GM12874 (cell line): Measurements from ENCODE around the gene ASCC1.

Source experiments
- TF ChIP-seq, protein P1 (sequence below): IDR thresholded peaks from 2 replicates; pipeline ENCODE4 v1.5.1; 2011; ENCODE audit warnings: low read depth, mild to moderate bottlenecking, control low read depth, low read length, moderate library complexity; ENCODE audit not compliant: insufficient read depth

ASCC1 gene

DNA sequence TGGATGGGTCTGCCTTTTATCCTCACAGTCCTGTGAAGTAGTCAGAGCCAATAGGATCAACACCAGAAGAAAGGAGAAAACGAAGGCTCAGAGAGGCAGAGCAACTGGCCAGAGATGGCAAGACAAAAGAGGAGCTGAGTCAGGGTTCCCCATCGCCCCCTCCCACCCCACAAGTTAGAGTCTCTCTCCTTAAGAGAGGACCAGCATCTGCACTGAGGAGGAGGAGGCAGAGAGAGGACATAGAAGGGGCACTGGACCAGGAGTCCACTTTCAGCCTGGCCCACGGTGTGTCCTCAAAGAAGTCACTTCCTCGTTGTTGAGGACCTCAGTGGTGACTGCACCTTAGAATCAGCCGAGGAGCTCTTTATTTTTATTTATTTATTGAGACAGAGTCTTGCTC is 139.3 kb downstream of the ASCC1 start:
- TF ChIP-seq, protein P1, sequence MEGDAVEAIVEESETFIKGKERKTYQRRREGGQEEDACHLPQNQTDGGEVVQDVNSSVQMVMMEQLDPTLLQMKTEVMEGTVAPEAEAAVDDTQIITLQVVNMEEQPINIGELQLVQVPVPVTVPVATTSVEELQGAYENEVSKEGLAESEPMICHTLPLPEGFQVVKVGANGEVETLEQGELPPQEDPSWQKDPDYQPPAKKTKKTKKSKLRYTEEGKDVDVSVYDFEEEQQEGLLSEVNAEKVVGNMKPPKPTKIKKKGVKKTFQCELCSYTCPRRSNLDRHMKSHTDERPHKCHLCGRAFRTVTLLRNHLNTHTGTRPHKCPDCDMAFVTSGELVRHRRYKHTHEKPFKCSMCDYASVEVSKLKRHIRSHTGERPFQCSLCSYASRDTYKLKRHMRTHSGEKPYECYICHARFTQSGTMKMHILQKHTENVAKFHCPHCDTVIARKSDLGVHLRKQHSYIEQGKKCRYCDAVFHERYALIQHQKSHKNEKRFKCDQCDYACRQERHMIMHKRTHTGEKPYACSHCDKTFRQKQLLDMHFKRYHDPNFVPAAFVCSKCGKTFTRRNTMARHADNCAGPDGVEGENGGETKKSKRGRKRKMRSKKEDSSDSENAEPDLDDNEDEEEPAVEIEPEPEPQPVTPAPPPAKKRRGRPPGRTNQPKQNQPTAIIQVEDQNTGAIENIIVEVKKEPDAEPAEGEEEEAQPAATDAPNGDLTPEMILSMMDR: no peak

DNA sequence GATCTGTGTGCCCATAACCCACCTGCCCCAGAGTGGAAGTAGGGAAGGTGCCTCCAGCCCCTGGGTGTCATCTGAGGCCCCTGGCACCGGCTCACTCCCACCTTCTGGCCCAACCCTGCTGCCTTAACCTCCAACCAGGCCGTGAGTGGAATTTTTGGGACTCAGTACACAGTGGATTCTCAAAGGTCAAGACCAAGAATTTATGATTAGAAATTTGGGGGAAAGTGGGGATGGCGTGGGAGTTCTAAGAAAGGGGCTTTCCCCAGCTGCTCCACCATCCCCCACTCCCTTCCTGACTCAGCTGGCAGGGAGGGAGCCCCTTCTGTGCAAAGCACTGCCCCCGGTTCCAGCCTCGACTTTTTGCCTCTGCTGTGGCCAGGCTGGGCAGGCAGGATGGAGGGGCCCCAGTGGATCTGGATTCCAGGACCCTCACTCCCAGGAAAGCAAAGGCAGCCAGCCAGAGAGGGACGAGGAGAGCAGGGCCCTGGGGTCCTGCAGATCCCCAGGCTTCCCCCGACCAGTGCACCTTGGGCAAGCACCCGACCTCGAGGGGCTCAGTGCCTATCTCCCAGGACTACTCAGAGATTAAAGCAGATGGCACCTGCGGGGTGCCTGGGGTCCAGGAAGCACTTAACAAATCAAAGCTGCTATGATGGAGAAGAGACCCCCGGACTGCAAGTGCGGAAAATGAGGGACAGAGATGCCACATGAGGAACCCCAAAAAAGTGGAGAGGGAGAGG is 140.5 kb downstream of the ASCC1 start:
- TF ChIP-seq, protein P1: no peak

DNA sequence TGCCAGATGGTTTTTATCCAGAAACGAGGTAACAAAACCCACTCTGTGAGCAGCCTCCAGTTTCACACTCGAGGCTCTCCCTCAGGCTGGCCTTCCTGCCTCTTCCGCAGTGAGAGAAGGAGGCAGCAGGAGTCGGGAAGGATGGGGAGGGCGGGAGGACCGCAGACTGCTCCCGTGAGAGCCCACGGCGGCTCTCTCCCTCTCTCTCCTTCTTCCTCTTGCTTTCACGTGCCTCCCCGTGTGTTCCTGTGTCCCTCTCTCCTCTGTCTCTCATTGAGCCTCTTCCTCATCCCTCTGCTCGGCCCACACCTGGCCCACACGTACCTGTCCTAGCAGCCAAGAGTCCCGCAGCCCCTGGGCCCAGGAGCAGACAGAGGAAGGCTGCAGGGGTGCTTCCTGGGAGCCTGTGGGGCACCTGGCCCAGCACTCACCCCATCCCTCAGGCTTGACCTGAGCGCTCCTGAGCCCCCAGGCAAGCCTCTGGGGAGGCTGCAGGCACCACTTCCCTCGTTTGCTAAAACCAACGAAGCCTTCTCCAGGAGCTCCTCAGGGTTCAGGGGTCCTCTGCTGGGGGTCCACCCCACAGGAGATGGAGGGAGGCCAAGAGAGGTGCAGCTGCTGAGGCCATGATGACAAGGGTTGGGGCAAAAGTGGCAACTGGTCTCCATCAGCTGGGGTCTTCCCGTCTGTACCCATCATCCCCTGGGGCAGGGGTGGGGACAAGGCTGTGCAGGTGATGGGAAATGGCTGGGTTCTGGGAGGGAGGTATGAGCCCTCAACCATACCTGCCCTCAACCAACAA is 141.3 kb downstream of the ASCC1 start:
- TF ChIP-seq, protein P1: no peak

DNA sequence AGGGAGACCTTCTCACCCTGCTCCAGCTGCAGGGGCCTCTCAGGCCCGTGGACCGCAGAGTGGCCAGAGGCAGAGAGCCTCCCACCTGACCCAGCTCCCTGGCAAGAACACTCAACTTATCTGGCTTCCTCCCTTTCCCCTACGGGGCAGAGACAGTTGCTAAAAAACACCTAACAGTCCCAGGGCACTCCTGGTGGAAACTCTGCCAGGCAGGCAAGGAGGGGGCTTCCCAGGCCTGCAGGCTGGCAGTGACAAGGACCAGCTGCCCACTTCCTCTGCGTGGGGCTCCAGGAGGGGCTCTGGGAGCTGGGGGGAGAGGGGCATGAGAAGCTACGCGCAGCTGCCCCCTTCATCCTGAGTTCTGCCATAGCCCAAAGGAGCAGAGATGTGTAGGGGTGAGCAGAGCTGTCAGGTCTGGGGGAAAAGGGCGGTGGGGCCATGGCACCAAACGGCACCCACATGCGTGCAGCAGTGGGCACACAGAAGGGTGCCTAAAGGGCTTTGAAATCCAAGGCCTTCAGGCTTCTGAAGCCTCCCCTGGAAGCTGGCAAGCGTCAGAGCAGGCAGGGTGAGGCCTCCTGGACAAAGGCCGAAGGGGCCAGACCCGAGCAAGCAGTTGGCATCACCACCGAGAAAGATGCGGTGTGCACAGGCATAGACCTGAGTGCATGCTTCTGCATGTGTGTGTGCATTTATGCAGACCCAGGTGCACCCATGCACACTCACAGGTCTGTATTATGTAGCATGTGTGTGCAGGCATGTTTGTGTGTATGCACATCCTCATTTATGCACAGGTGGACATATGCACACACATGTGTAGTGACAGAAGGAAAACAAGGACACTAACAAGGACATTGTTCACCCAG is 142.1 kb downstream of the ASCC1 start:
- TF ChIP-seq, protein P1: no peak

DNA sequence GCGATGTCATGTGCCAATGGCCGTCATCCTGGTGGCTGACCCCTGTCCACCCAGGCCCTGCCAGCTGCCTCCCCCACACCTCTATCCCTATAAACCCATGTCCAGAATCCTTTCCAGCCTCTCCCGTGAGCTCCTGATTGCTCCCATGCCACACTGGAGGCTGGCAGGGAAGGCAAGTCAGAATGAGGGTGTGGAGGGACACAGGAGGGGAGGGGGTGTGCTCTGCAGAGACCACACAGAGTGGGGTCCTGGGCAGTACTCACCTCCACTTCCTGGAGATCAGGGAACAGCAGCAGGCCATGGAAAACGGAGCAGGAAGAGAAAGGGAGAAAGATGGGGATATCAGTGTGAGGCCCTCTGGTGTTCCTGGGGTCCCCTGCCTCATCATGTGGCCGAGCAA is 143.4 kb downstream of the ASCC1 start:
- TF ChIP-seq, protein P1: no peak

DNA sequence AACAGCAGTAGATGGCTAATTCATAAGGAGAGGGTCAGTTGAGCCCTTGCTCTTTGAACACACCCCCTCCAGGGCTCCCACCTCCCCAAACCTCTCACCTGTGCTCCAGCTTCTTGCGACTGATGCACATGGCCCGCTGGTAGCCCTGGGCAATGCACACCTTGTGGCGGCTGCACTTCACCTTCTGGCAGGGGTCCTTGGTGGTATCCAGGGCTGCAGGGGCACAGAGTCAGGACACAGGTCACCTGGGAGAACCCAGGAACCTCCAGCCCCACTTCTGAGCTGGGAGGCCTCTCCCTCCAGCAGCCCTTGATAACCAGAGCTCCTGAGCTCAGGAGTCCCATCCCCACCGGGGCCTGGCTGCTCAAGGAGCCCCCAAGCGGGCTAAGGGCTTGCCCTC is 144.0 kb downstream of the ASCC1 start:
- TF ChIP-seq, protein P1: no peak
